ENCODE results near the gene RAC3. TPM values are rescaled to one million over a fixed set of nuclear protein-coding genes. Genes with fewer than 3 reads are reported as not detected.
A peak's percentile ranks its signal among the peaks of the same experiment; 100 is the strongest.
"Not testable (repeated sequence)": the region's sequence is repeated elsewhere in the genome, so short reads cannot be mapped to it uniquely, and the experiment has no call there.

The RAC3 gene
- polyA plus RNA-seq, 6 donors from 2014 or later = not detected

DNA sequence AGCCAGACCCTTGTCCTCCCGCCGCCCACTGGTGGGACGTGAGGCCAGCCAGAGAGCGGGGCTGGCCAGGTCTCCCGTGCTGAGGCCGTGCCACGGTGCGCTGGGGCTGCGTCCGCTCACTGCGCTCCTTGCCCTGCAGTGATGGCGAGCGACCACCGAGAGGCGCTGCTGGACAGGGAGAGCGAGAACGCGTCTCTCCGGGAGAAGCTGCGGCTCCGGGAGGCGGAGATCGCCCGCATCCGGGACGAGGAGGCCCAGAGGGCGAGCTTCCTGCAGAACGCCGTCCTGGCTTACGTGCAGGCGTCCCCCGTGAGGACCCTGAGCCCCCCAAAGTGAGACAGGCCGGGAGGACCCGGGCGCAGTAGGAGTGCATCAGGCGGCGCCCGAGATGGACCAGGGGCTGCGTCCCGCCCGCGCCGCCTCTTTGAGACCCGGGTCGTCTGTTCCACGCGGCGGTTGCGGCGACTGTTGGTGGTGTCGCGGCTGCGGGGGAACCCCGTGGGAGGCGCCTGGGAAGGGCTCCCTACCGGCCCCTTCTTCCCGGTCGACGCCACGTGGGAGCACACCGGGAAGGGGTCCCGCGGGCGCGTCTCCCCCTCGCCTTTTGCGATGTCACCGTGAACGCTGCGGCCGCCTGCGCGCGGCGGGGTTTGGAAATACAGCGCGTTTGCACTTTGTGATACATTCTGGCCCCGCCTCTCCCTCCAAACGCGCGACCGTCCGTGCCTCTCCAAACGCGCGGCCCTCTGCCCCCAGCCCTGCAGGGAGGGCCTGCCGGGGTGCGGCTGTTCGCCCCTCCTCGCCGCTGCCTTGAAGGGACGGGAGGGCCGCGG lies 792 bp upstream of the RAC3 start:
- peaks cover 0 to 5% of the 10 kb centered on the region in 2 donors for H3K36me3 Mint-ChIP-seq
- no peaks in the 10 kb centered on the region for H3K9me3 Mint-ChIP-seq
- DNase-seq = peak; percentile 71
- H3K27ac Mint-ChIP-seq = peak overlapping the region in 1 of 6 donors; percentile 79
- peaks cover 0 to 27% (median 7%) of the 10 kb centered on the region in 3 donors for H3K27me3 Mint-ChIP-seq
- peaks cover 10 to 13% (median 11%) of the 10 kb centered on the region in 3 donors for H3K4me1 Mint-ChIP-seq
- peak overlapping the region; percentile 78 to 92 (median 86) for H3K4me3 Mint-ChIP-seq
- peak; percentile 74 to 78 for ATAC-seq (ENCODE audit: low read depth in 2 of 2)

DNA sequence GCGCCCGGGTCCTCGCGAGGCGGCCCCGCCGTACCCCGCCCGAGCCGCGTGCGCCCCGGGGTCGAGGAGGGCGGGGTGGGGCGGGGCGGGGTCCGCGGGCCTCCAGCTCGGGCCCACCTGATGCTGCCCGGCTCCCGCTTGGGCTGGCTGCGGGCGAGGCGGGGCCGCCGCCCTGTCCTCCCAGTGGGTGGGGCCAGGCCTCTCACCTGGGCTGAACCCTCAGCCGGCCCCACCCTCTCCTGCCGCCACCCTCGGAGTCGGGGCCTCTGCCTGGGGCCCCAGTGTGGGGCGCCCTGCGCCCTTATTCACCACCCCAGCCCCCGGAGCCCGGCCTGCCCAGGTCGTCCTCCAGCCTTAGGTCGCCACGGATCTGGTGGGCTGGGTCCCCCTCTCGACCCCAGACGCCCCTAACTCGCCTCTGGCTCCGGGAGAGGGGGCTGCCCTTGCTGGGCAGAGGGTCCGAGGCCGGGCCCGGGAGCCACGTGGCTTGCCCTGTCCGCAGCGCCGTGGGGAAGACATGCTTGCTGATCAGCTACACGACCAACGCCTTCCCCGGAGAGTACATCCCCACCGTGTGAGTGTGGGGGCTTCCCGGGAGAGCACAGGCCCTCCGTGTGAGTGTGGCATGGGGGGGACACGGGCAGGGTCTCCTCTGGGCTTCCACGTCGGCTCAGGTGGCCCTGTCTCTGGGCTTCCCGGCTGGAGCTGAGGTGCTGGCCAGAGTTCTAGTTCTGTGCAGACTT lies 578 bp downstream of the RAC3 start:
- H3K36me3 Mint-ChIP-seq = peaks cover 0 to 5% of the 10 kb centered on the region in 2 donors
- no peaks in the 10 kb centered on the region for H3K9me3 Mint-ChIP-seq
- H3K27ac Mint-ChIP-seq = peak overlapping the region in 1 of 6 donors; percentile 47
- H3K27me3 Mint-ChIP-seq = peaks cover 0 to 25% (median 7%) of the 10 kb centered on the region in 3 donors
- peak overlapping the region in 7 of 8 donors; percentile 15 to 87 (median 64) for H3K4me3 Mint-ChIP-seq
- ATAC-seq (ENCODE audit: low read depth in 2 of 2) = peak; percentile 7 to 13
- H3K4me1 Mint-ChIP-seq = peaks cover 10 to 18% (median 16%) of the 10 kb centered on the region in 3 donors
- DNase-seq = no peak

DNA sequence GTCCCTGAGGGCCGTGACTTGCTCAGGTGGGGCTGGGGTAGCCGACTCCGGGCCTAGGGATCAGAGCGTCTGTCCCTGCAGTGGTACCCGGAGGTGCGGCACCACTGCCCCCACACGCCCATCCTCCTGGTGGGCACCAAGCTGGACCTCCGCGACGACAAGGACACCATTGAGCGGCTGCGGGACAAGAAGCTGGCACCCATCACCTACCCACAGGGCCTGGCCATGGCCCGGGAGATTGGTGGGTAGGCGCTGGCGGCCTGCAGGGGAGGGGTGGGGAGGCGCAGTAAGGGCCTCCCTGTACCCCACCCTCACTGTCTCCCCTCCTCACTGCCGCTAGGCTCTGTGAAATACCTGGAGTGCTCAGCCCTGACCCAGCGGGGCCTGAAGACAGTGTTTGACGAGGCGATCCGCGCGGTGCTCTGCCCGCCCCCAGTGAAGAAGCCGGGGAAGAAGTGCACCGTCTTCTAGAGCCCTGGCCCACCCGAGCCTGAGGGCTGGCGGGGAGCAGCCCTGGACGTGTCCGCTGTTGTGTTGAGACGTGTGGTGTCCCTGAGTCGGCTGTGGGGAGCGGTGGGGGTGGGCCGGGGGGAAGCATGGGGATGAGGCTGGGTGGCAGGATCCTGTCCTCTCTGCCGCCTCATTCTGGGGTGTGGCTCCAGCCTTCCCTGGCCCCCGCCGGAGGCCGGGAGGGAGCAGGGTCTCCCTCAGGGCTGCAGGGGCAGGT lies 2.0 kb downstream of the RAC3 start:
- ATAC-seq (ENCODE audit: low read depth in 2 of 2) = no peak
- H3K36me3 Mint-ChIP-seq = peaks cover 0 to 5% of the 10 kb centered on the region in 2 donors
- H3K4me3 Mint-ChIP-seq = peak overlapping the region in 2 of 8 donors; percentile 36 to 39
- H3K4me1 Mint-ChIP-seq = peaks cover 17 to 25% (median 23%) of the 10 kb centered on the region in 3 donors
- no peak overlapping the region for H3K27ac Mint-ChIP-seq
- no peaks in the 10 kb centered on the region for H3K9me3 Mint-ChIP-seq
- H3K27me3 Mint-ChIP-seq = peaks cover 0 to 18% (median 0%) of the 10 kb centered on the region in 3 donors
- DNase-seq = no peak

DNA sequence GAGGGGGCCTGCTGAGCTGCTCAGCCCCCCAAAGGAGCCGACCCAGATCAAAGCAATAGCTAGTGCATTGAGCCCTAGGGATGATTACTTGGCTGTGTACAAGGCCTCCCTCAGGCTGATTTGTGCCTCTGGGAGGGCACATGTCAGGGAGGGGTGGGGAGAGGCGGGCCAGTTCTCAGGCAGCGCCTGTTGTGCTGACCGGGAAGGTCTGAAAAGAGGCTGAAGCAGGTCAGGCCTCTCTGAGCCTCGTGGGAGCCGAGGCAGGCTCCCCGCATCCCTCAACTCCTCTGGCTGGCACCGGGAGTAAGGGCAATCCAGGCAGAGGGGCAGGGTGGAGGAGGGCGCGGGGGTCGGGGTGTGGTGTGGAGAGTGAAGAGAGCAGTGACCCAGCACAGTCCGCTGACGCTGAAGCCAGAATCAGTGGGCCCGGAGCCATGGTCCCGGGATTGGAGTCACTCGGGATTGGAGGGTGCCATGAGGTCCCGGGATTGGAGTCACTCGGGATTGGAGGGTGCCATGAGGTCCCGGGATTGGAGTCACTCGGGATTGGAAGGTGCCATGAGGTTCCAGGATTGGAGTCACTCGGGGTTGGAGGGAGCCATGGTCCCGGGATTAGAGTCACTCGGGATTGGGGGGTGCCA lies 3.0 kb downstream of the RAC3 start:
- Mint-ChIP-seq H3K36me3 (peaks cover 0 to 5% of the 10 kb centered on the region in 2 donors), H3K4me3 (peak overlapping the region in 5 of 8 donors; percentile 15 to 89 (median 67)), H3K27me3 (peaks cover 0 to 9% (median 0%) of the 10 kb centered on the region in 3 donors), H3K27ac (no peak overlapping the region), H3K4me1 (peaks cover 23 to 30% (median 30%) of the 10 kb centered on the region in 3 donors), H3K9me3 (no peaks in the 10 kb centered on the region)
- no peak for DNase-seq
- no peak for ATAC-seq (ENCODE audit: low read depth in 2 of 2)

DNA sequence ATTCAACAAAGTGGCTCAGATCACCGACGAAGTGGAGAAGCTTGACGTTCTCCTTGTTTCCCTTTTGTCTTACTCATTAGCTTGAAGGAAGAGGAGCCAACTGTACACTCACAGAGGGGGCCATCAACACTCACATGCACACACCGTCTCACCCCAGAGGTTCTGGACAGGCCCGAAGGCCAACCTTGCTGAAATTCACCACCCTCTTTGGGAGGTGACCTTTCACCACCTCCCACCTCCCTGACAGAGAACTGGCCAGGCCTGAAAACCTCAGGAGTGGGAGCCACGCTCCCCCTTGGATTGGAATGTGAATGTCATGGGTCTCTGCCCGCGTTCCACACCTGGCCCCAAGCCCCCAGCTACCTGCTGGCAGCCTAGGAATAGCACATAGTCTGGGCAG lies 4.0 kb downstream of the RAC3 start:
- ATAC-seq (ENCODE audit: low read depth in 2 of 2) = no peak
- H3K27me3 Mint-ChIP-seq = peaks cover 0 to 3% (median 0%) of the 10 kb centered on the region in 3 donors
- peak overlapping the region in 1 of 6 donors; percentile 37 for H3K27ac Mint-ChIP-seq
- peaks cover 0 to 5% of the 10 kb centered on the region in 2 donors for H3K36me3 Mint-ChIP-seq
- no peak for DNase-seq
- no peaks in the 10 kb centered on the region for H3K9me3 Mint-ChIP-seq
- H3K4me1 Mint-ChIP-seq = peaks cover 17 to 28% (median 27%) of the 10 kb centered on the region in 3 donors
- peak overlapping the region; percentile 17 to 95 (median 74) for H3K4me3 Mint-ChIP-seq

DNA sequence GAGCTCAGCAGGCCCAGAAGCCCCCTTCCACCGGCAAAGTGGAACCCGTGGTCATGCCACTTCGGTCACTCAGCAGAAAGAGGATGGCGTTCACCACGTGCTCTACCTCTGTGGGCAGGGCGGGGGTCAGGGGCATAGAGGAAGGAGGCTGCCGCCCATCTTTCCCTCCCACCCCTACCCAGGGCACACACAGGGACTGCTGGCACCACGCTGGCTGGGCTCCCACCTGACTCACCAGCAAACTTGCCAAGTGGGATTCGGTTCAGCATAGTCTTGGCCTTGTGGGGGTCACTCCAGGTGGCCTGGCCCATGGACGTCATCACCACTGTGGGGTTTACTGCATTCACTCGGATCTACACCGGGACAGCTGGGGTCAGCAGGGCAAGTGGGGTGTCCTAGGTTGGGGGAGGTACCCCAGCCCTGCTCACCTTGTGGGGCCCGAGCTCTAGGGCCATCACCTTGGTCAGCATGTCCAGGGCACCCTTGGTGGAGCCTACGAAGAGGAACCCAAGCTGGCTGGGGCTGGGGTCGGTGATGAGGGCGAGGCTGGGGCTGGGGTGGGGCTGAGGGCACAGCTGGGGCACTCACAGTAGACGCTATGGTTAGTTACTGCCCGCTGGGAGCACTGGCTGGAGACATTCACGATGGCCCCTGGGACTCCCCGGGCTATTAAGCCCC lies 4.6 kb downstream of the RAC3 start:
- Mint-ChIP-seq H3K27ac (peak overlapping the region in 1 of 6 donors; percentile 22), H3K9me3 (no peaks in the 10 kb centered on the region), H3K36me3 (peaks cover 0 to 5% of the 10 kb centered on the region in 2 donors), H3K27me3 (no peaks in the 10 kb centered on the region), H3K4me1 (peaks cover 14 to 27% (median 26%) of the 10 kb centered on the region in 3 donors), H3K4me3 (peak overlapping the region; percentile 74 to 96 (median 88))
- DNase-seq = no peak
- no peak for ATAC-seq (ENCODE audit: low read depth in 2 of 2)

DNA sequence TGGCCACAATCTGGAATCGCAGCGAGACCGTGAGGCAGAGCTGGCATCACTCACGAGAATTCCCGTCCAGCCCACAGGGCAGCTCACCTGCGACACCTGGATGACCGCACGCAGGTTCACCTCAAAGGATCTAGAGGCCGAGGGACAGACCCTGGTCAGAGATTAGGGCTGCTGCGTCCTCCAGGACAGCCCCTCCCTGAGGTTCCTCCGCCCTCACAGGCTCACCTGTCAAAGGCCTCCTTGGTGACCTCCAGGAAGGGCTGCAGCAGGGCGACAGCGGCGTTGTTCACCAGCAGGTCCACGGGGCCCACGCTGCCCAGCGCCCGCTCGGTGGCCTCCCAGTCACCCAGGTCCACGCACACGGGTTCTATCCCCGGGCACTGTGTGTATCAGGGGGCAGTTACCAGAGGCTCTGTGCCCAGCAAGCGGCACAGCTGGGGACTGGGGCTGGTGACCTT lies 5.2 kb downstream of the RAC3 start:
- Mint-ChIP-seq H3K27ac (peak overlapping the region in 1 of 6 donors; percentile 93), H3K27me3 (no peaks in the 10 kb centered on the region)
- no peak for ATAC-seq (ENCODE audit: low read depth in 2 of 2)

DNA sequence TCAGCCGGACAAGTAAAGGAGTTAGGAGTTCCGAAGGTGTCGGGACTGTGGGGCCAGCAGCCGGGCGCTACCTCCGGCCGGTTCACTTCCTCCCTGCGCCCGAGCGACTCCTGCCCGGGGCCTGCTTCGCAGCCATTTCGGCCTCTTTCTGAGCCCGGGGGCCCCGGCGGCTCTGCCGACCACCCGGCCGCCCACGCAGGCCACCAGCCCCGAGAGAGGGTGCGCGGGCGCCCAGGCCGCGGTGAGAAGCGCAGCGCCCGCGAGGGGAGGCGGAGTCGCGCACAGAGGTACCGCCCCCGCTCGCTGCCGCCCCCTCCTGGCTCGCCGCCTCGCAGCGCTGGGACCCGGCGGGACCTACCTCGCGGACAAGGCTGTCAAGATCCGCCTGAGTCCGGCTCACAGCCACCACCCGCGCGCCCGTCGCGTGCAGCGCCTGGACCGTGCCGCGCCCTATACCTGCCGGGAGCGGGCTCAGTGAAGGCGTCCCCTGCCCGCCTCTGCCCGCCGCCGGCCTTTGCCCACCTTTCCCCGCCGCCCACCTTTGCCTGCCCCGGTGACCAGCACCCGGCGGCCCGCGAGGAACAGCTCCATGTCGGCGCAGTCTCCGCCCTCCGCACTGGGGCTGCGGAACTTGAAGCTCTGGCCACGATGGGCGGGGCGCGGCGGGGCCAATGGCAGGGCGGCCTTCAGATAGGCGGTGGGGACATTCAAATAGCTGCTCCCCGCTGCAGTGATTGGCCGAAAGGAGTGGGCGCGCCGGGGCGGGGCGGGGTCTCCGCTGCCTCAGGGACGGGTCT lies 5.8 kb downstream of the RAC3 start, which contains the start of gene DCXR:
Gene DCXR, minus strand, starts transcription at position 606 of the 797 bp plus-strand sequence. Its CDS starts 15 bp downstream, at position 591.
- Mint-ChIP-seq H3K27me3 (no peaks in the 10 kb centered on the region), H3K4me1 (peaks cover 14 to 27% (median 26%) of the 10 kb centered on the region in 3 donors), H3K4me3 (peak within 1 kb of the TSS; percentile 74 to 96 (median 91)), H3K36me3 (peaks cover 0 to 5% of the 10 kb centered on the region in 2 donors), H3K27ac (peak within 1 kb of the TSS; percentile 93 to 97 (median 94)), H3K9me3 (no peaks in the 10 kb centered on the region)
- peak; percentile 89 to 91 for ATAC-seq (ENCODE audit: low read depth in 2 of 2)
- peak; percentile 98 for DNase-seq

More for the DNA sequence above, 5.2 kb downstream of the RAC3 start:
- no peak for DNase-seq
- Mint-ChIP-seq H3K36me3 (peaks cover 0 to 5% of the 10 kb centered on the region in 2 donors), H3K4me3 (peak overlapping the region; percentile 71 to 96 (median 88)), H3K9me3 (no peaks in the 10 kb centered on the region), H3K4me1 (peaks cover 14 to 27% (median 26%) of the 10 kb centered on the region in 3 donors)

DNA sequence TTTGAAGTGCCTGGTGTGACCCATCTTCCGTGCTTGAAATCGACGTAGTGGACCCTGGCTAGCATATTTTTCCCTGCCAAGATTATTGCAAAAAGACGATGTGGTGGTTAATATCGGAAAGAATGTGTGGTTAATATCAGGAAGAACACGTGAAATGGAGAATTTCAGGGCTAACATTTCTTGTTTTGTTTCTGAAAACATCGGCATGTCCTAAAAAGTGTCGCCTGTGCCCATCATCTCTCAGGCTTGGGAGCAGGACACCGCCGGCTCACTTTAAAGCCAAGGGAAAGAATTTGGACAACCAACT lies 6.4 kb downstream of the RAC3 start:
- no peaks in the 10 kb centered on the region for H3K9me3 Mint-ChIP-seq
- no peak for ATAC-seq (ENCODE audit: low read depth in 2 of 2)
- H3K4me1 Mint-ChIP-seq = peaks cover 14 to 27% (median 26%) of the 10 kb centered on the region in 3 donors
- H3K4me3 Mint-ChIP-seq = peak overlapping the region; percentile 74 to 96 (median 91)
- DNase-seq = no peak
- peak overlapping the region; percentile 93 to 97 (median 94) for H3K27ac Mint-ChIP-seq
- no peaks in the 10 kb centered on the region for H3K27me3 Mint-ChIP-seq
- peaks cover 0 to 5% of the 10 kb centered on the region in 2 donors for H3K36me3 Mint-ChIP-seq

DNA sequence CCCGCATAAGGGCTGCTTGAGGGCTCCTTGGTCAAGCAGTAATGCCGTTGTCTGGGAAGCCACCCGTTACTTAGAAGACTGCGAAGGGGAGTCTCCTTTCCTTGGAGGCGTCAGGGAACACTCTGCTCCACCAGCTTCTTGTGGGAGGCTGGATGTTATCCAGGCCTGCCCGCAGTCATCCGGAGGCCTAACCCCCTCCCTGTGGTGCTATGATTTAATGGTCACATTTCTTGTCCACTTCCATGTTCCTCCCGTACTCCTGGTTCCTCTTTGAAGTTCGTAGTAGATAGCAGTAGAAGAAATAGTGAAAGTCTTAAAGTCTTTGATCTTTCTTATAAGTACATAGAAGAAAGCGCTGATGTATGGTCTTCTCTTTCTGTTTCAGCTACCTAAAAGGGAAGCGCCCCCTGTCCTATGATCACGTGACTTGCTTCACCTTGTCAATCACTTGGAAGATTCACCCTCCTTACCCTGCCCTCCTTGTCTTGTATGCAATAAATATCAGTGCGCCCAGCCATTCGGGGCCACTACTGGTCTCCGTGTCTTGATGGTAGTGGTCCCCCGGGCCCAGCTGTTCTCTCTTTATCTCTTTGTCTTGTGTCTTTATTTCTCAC lies 7.4 kb downstream of the RAC3 start:
- not testable (repeated sequence) for H3K9me3 Mint-ChIP-seq; DNase-seq; ATAC-seq (ENCODE audit: low read depth in 2 of 2); H3K36me3 Mint-ChIP-seq; H3K27me3 Mint-ChIP-seq
- Mint-ChIP-seq H3K4me3 (peak overlapping the region in 7 of 8 donors; percentile 4 to 72 (median 59)), H3K4me1 (peaks cover 14 to 27% (median 26%) of the 10 kb centered on the region in 3 donors), H3K27ac (peak overlapping the region in 2 of 6 donors; percentile 18 to 44)

DNA sequence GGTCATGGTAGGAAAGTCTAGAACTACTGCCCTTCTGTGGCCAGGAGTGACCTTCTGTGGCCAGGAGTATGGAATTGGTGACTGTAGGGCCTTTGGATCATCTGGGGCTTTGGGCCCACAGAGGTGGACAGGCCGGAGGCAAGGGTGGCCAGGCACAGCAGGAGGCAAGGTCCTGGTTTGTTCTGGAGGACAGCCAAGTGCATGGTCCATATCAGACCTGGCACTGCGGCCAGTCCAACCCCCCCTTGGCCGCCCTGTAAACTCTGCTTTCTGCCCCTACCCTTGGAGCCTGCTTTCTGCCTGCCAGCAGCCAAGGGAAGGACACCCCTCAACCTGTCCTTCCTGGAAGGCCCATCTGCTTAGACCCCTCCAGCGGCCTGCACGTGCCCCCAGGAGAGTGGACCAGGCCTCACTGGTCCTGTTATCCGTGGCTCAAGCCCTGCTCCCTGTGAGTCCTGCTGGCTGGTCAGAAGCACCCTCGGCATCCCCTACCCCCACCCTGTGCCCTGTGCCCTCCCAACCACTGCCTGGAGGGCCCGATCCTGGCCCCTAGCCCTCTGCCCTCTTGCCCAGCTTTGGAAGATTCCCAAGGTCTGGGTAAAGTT lies 8.3 kb downstream of the RAC3 start:
- H3K36me3 Mint-ChIP-seq = peaks cover 0 to 5% of the 10 kb centered on the region in 2 donors
- H3K27ac Mint-ChIP-seq = no peak overlapping the region
- no peak overlapping the region for H3K4me3 Mint-ChIP-seq
- no peaks in the 10 kb centered on the region for H3K9me3 Mint-ChIP-seq
- H3K27me3 Mint-ChIP-seq = no peaks in the 10 kb centered on the region
- peaks cover 14 to 27% (median 26%) of the 10 kb centered on the region in 3 donors for H3K4me1 Mint-ChIP-seq
- ATAC-seq (ENCODE audit: low read depth in 2 of 2) = no peak
- DNase-seq = no peak

All from naive B cell (primary cell).